ENCODE data around the gene TTC13.
A peak's percentile ranks its signal among the peaks of the same experiment; 100 is the strongest.

The TTC13 gene

GRCh38 chr1:230870916-230871315, 107.7 kb downstream of the TTC13 start:
- DNase-seq (ENCODE audit: low read depth in 2 of 2), result no peak
- no peak for TF ChIP-seq CTCF (IDR thresholded peaks at IDR 0.05; ENCODE audit: low read depth, low read length)
- no peak overlapping the region for H3K4me3 ChIP-seq (replicated peaks in 1 of 2; ENCODE audit: low read depth in 2 of 2, low read length in 2 of 2)

GRCh38 chr1:230869500-230869899, 109.2 kb downstream of the TTC13 start:
- peak; percentile 69 to 70 for DNase-seq (ENCODE audit: low read depth in 2 of 2)
- no peak overlapping the region for H3K4me3 ChIP-seq (replicated peaks in 1 of 2; ENCODE audit: low read depth in 2 of 2, low read length in 2 of 2)
- TF ChIP-seq CTCF (IDR thresholded peaks at IDR 0.05; ENCODE audit: low read depth, low read length), result no peak

- peak; percentile 33 to 49 for DNase-seq (ENCODE audit: low read depth in 2 of 2)
- peak overlapping the region; percentile 74 to 81 for H3K4me3 ChIP-seq (replicated peaks in 1 of 2; ENCODE audit: low read depth in 2 of 2, low read length in 2 of 2)
- no peak for TF ChIP-seq CTCF (IDR thresholded peaks at IDR 0.05; ENCODE audit: low read depth, low read length)
Observed at GRCh38 chr1:230868736-230869385, 109.8 kb downstream of the TTC13 start.

- no peak for TF ChIP-seq CTCF (IDR thresholded peaks at IDR 0.05; ENCODE audit: low read depth, low read length)
- peak; percentile 43 to 58 for DNase-seq (ENCODE audit: low read depth in 2 of 2)
- peak within 1 kb of the TSS; percentile 74 to 81 for H3K4me3 ChIP-seq (replicated peaks in 1 of 2; ENCODE audit: low read depth in 2 of 2, low read length in 2 of 2)
Observed at GRCh38 chr1:230867903-230868735, 110.5 kb downstream of the TTC13 start, which contains the start of gene C1orf198. C1orf198 (minus strand) TSS chr1:230868521; CDS start chr1:230868512, 9 bp downstream.

GRCh38 chr1:230867101-230867902, 111.4 kb downstream of the TTC13 start:
- no peak for TF ChIP-seq CTCF (IDR thresholded peaks at IDR 0.05; ENCODE audit: low read depth, low read length)
- peak overlapping the region; percentile 74 to 81 for H3K4me3 ChIP-seq (replicated peaks in 1 of 2; ENCODE audit: low read depth in 2 of 2, low read length in 2 of 2)
- peak in 1 of 2 donors; percentile 47 for DNase-seq (ENCODE audit: low read depth in 2 of 2)

Measured in cardiac fibroblast (primary cell).